HCT116 (cell line): Measurements from ENCODE around the gene ADAMTS14. TPM values are rescaled to one million over a fixed set of nuclear protein-coding genes. Genes with fewer than 3 reads are reported as not detected.

Source experiments
- ATAC-seq: fragments of 200-7000 bp; cut with Tn5 transposase; 2 replicates; pipeline ENCODE4 v1.9.1; 2020; ENCODE audit warnings: mild to moderate bottlenecking, moderate library complexity
- BruUV-seq: library from RNA; stranded (reverse); fragments of 400-500 nt; replicated peaks from 2 replicates; lab custom pipeline; 2021; lab: Mats Ljungman, UMichigan
- CTCF ChIA-PET: fragments of 300-600 bp; sonication (Branson Sonifier 250); formaldehyde crosslinking; loops from one replicate; lab custom pipeline; 2021; ENCODE audit warnings: antibody characterized with exemption; lab: Charles Lee
- POLR2A ChIA-PET: fragments of 300-600, 350-600 bp; sonication (Branson Sonifier 250); formaldehyde crosslinking; loops from one replicate; lab custom pipeline; 2021; ENCODE audit warnings: antibody characterized with exemption; lab: Charles Lee
- RAD21 ChIA-PET, 2 experiments: fragments of 300-600 bp; sonication (Branson Sonifier 250); formaldehyde crosslinking; loops; one replicate each; lab custom pipeline; 2023; ENCODE audit warnings: low total read pairs in 2 of 2; ENCODE audit not compliant: uncharacterized antibody in 2 of 2, unreplicated experiment in 2 of 2, low non-redundant PET in 1 of 2; lab: Charles Lee
- DNase-seq: peaks from one replicate; pipeline ENCODE4 v3.0.0-alpha.2; 2010; ENCODE audit warnings: low read depth, low spot score
- H2AFZ ChIP-seq: fragments of 200-600 bp; shearing (Covaris generic), sonication (generic); 2 replicates; pipeline ENCODE4 v1.6.1; 2017; ENCODE audit warnings: low read depth, mixed run types, mixed read lengths, antibody characterized with exemption, low read length; ENCODE audit not compliant: poor library complexity, severe bottlenecking
- H3K27ac ChIP-seq: 2 replicates; pipeline ENCODE4 v1.5.1; 2012; ENCODE audit warnings: low read depth, low read length
- H3K27me3 ChIP-seq: fragments of 200-600 bp; sonication (generic); 2 replicates; pipeline ENCODE4 v1.6.1; 2016; ENCODE audit warnings: mixed run types, low read length, mixed read lengths; ENCODE audit not compliant: insufficient read depth
- H3K36me3 ChIP-seq, 2 experiments: fragments of 200-500 bp in 1 of 2; fragments of 200-600 bp in 1 of 2; sonication (Bioruptor generic) in 1 of 2; sonication (generic) in 1 of 2; 2 replicates each; pipeline versions ENCODE4 v1.5.1 to v1.6.1; 2014 to 2016; ENCODE audit warnings: low read length in 2 of 2, inconsistent platforms in 1 of 2, mixed read lengths in 1 of 2, mixed run types in 1 of 2; ENCODE audit not compliant: insufficient read depth in 2 of 2, control insufficient read depth in 1 of 2
- H3K4me1 ChIP-seq, 2 experiments: fragments of 200-600 bp in 1 of 2; sonication (generic) in 1 of 2; 2 replicates each; pipeline versions ENCODE4 v1.5.1 to v1.6.1; 2012 to 2017; ENCODE audit warnings: low read length in 2 of 2, inconsistent platforms in 1 of 2, mild to moderate bottlenecking in 1 of 2, mixed read lengths in 1 of 2, mixed run types in 1 of 2, moderate library complexity in 1 of 2; ENCODE audit not compliant: insufficient read depth in 2 of 2, control insufficient read depth in 1 of 2
- H3K4me2 ChIP-seq: fragments of 200-600 bp; sonication (generic); 2 replicates; pipeline ENCODE4 v1.6.1; 2017; ENCODE audit warnings: mixed run types, low read length, mixed read lengths
- H3K4me3 ChIP-seq, 2 experiments: fragments of 200-600 bp in 1 of 2; sonication (generic) in 1 of 2; replicated peaks in 1 of 2; 2 replicates each; pipeline ENCODE4 v1.5.1; 2011 to 2016; ENCODE audit warnings: low read length in 2 of 2, control low read depth in 1 of 2, low read depth in 1 of 2, mild to moderate bottlenecking in 1 of 2, mixed read lengths in 1 of 2, mixed run types in 1 of 2
- H3K79me2 ChIP-seq: fragments of 200-600 bp; sonication (generic); 2 replicates; pipeline ENCODE4 v1.6.1; 2017; ENCODE audit warnings: mild to moderate bottlenecking, mixed run types, low read length, moderate library complexity, mixed read lengths; ENCODE audit not compliant: insufficient read depth
- H3K9ac ChIP-seq: fragments of 200-600 bp; sonication (generic); 2 replicates; pipeline ENCODE4 v1.6.1; 2016; ENCODE audit warnings: low read length, mixed read lengths
- H3K9me2 ChIP-seq: fragments of 200-600 bp; sonication (generic), shearing (Covaris generic); 2 replicates; pipeline ENCODE4 v1.6.1; 2017; ENCODE audit warnings: mixed run types, mild to moderate bottlenecking, moderate library complexity; ENCODE audit not compliant: insufficient read depth
- H3K9me3 ChIP-seq, 2 experiments: fragments of 200-500 bp in 1 of 2; fragments of 200-600 bp in 1 of 2; sonication (Bioruptor generic) in 1 of 2; sonication (generic) in 1 of 2; 2 replicates each; pipeline ENCODE4 v1.6.1; 2014 to 2017; ENCODE audit warnings: low read length in 2 of 2, mixed read lengths in 2 of 2, inconsistent platforms in 1 of 2, low read depth in 1 of 2, mild to moderate bottlenecking in 1 of 2, mixed run types in 1 of 2, moderate library complexity in 1 of 2; ENCODE audit not compliant: control insufficient read depth in 1 of 2, insufficient read depth in 1 of 2
- H4K20me1 ChIP-seq: fragments of 200-600 bp; sonication (generic), shearing (Covaris generic); 2 replicates; pipeline ENCODE4 v1.6.1; 2017; ENCODE audit warnings: mixed run types, mild to moderate bottlenecking, moderate library complexity; ENCODE audit not compliant: insufficient read depth
- CEBPB ChIP-seq: IDR thresholded peaks from 2 replicates; pipeline ENCODE4 v1.6.1; 2012; ENCODE audit warnings: low read depth
- EZH2 ChIP-seq: fragments of 200-600 bp; sonication (generic); IDR thresholded peaks from 2 replicates; pipeline ENCODE4 v1.6.1; 2017; ENCODE audit warnings: antibody characterized with exemption, mixed run types
- EZH2phosphoT487 ChIP-seq: fragments of 200-600 bp; IDR thresholded peaks from 2 replicates; pipeline ENCODE4 v1.6.1; 2018; ENCODE audit warnings: antibody characterized with exemption, borderline replicate concordance
- FOSL1 ChIP-seq: IDR thresholded peaks from 2 replicates; pipeline ENCODE4 v1.6.1; 2012; ENCODE audit warnings: low read depth
- POLR2A ChIP-seq: IDR thresholded peaks from 2 replicates; pipeline ENCODE4 v1.7.0; 2011; ENCODE audit warnings: borderline replicate concordance; ENCODE audit not compliant: insufficient read depth, insufficient read length; ENCODE audit errors: extremely low read depth
- POLR2AphosphoS5 ChIP-seq: IDR thresholded peaks from 2 replicates; pipeline ENCODE4 v1.6.1; 2011; ENCODE audit warnings: mild to moderate bottlenecking, low read depth, low read length, moderate library complexity
- RAD21 ChIP-seq: IDR thresholded peaks from 2 replicates; pipeline ENCODE4 v1.6.1; 2012; ENCODE audit warnings: low read depth, mild to moderate bottlenecking
- SP1 ChIP-seq: IDR thresholded peaks from 2 replicates; pipeline ENCODE4 v1.6.1; 2012; ENCODE audit warnings: low read depth
- ZNF274 ChIP-seq: fragments of 200-500 bp; sonication (Bioruptor generic); IDR thresholded peaks from 2 replicates; pipeline ENCODE4 v1.6.1; 2014; ENCODE audit warnings: mild to moderate bottlenecking, low read depth, low read length, inconsistent platforms
- intact Hi-C: fragments of 100-400 bp; cut with micrococcal nuclease; formaldehyde crosslinking; loops from 2 replicates; pipeline ENCODE4 v1.10.0; 2022
- total RNA-seq: library from RNA; stranded (reverse); gene quantifications from one replicate; pipeline ENCODE4 v1.2.1, GENCODE V29; 2021; ENCODE audit not compliant: unreplicated experiment
- TF ChIP-seq, protein P1 (sequence below): IDR thresholded peaks from 2 replicates; pipeline ENCODE4 v1.6.1; 2012; ENCODE audit warnings: low read depth
- TF ChIP-seq, protein P2 (sequence below): IDR thresholded peaks from 2 replicates; pipeline ENCODE4 v1.6.1; 2011; ENCODE audit warnings: mild to moderate bottlenecking, low read length, moderate library complexity; ENCODE audit not compliant: insufficient replicate concordance; ENCODE audit errors: extremely low read depth
- TF ChIP-seq, protein P3 (sequence below): IDR thresholded peaks from 2 replicates; pipeline ENCODE4 v1.6.1; 2012

ADAMTS14 gene
- total RNA-seq, 1 experiment from 2014 or later: 13.2 TPM

DNA sequence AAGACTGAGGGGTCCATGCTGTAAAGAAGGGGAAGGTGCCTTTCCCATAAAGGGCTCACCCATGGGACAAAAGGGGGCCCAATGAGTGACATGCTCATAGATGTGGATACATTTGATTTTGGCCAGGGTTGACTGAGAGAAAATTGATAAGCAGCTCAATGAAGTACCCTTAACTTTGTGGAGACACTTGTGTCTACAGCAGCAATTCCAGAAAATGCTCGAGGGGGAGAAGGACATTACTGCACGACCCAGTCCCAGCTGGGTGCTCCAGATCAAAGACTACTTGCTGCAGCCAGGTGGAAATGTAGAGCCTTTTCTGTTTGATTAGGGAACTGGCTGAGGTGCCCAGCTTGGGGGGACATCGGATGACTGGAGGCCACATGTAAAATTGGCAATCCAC is 22.2 kb upstream of the ADAMTS14 start (continued):
- TF ChIP-seq, protein P1, sequence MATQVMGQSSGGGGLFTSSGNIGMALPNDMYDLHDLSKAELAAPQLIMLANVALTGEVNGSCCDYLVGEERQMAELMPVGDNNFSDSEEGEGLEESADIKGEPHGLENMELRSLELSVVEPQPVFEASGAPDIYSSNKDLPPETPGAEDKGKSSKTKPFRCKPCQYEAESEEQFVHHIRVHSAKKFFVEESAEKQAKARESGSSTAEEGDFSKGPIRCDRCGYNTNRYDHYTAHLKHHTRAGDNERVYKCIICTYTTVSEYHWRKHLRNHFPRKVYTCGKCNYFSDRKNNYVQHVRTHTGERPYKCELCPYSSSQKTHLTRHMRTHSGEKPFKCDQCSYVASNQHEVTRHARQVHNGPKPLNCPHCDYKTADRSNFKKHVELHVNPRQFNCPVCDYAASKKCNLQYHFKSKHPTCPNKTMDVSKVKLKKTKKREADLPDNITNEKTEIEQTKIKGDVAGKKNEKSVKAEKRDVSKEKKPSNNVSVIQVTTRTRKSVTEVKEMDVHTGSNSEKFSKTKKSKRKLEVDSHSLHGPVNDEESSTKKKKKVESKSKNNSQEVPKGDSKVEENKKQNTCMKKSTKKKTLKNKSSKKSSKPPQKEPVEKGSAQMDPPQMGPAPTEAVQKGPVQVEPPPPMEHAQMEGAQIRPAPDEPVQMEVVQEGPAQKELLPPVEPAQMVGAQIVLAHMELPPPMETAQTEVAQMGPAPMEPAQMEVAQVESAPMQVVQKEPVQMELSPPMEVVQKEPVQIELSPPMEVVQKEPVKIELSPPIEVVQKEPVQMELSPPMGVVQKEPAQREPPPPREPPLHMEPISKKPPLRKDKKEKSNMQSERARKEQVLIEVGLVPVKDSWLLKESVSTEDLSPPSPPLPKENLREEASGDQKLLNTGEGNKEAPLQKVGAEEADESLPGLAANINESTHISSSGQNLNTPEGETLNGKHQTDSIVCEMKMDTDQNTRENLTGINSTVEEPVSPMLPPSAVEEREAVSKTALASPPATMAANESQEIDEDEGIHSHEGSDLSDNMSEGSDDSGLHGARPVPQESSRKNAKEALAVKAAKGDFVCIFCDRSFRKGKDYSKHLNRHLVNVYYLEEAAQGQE: no peak
- no peak for TF ChIP-seq CEBPB
- TF ChIP-seq ZNF274: no peak
- no peak for TF ChIP-seq EZH2phosphoT487
- TF ChIP-seq POLR2AphosphoS5: no peak
- no peak for TF ChIP-seq FOSL1
- TF ChIP-seq EZH2: no peak

DNA sequence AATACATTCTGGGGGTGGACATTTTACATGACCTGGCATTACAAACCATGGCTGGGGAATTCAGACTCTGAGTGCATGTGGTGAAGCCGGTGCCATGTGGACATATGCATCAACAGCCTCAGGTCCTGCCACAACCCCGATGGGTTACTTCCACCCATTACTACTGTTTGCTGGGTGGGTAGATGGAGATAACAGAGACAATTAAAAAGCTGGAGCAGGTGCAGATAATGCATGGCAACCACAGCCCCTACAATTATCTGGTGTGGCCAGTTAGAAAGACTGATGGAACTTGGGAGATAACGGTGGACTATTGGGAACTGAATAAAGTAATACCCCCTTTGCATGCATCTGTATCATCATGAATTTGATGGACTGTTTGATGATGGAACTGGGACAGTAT is 21.6 kb upstream of the ADAMTS14 start:
- H4K20me1 ChIP-seq: no peaks in the 10 kb centered on the region
- ChIA-PET POLR2A (no interaction called here), RAD21 (no interaction called here), CTCF (no interaction called here)
- no peaks in the 10 kb centered on the region for H3K27me3 ChIP-seq
- no peaks in the 10 kb centered on the region for H3K79me2 ChIP-seq
- TF ChIP-seq, protein P2, sequence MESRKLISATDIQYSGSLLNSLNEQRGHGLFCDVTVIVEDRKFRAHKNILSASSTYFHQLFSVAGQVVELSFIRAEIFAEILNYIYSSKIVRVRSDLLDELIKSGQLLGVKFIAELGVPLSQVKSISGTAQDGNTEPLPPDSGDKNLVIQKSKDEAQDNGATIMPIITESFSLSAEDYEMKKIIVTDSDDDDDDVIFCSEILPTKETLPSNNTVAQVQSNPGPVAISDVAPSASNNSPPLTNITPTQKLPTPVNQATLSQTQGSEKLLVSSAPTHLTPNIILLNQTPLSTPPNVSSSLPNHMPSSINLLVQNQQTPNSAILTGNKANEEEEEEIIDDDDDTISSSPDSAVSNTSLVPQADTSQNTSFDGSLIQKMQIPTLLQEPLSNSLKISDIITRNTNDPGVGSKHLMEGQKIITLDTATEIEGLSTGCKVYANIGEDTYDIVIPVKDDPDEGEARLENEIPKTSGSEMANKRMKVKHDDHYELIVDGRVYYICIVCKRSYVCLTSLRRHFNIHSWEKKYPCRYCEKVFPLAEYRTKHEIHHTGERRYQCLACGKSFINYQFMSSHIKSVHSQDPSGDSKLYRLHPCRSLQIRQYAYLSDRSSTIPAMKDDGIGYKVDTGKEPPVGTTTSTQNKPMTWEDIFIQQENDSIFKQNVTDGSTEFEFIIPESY: no peak
- TF ChIP-seq FOSL1 (no peak), SP1 (no peak), POLR2A (no peak), ZNF274 (no peak), RAD21 (no peak)
- TF ChIP-seq, protein P3, sequence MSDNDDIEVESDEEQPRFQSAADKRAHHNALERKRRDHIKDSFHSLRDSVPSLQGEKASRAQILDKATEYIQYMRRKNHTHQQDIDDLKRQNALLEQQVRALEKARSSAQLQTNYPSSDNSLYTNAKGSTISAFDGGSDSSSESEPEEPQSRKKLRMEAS: no peak
- no peaks in the 10 kb centered on the region for H3K9me2 ChIP-seq
- intact Hi-C loops: no loop called here
- H3K9me3 ChIP-seq: peaks cover 3 to 37% of the 10 kb centered on the region in 2 experiments; a peak in 2 of 4 replicates
- H3K4me1 ChIP-seq: peaks cover 0 to 29% of the 10 kb centered on the region in 2 experiments; a peak in 2 of 4 replicates
- H3K4me2 ChIP-seq: no peak overlapping the region
- H3K36me3 ChIP-seq: 0 out of 4 replicates have a peak, but pooled peaks cover 0 to 4% of the 10 kb centered on the region in 2 experiments
- H3K9ac ChIP-seq: no peak overlapping the region
- no peak overlapping the region for H3K4me3 ChIP-seq
- H2AFZ ChIP-seq: no peak overlapping the region
- no peak overlapping the region for H3K27ac ChIP-seq
- BruUV-seq: no TSS peak
- no peak for ATAC-seq
- DNase-seq: no peak
